SK-N-SH (cell line): Measurements from ENCODE around the gene SPATA25. TPM values are rescaled to one million over a fixed set of nuclear protein-coding genes. Genes with fewer than 3 reads are reported as not detected.

Source experiments
- CTCF ChIA-PET: fragments of 300-600, 350-600 bp; formaldehyde crosslinking; extraction: SDS; loops from one replicate; lab custom pipeline; 2021; lab: Yijun Ruan, JAX
- POLR2A ChIA-PET: fragments of 350-600 bp; sonication (Branson Sonifier 250); formaldehyde crosslinking; extraction: SDS; loops from one replicate; lab custom pipeline; 2020; ENCODE audit warnings: antibody characterized with exemption, inconsistent platforms; lab: Yijun Ruan, JAX
- DNase-seq: peaks from one replicate; pipeline ENCODE4 v3.0.0; 2012
- H2AFZ ChIP-seq: fragments of 200-600 bp; sonication (generic); 2 replicates; pipeline ENCODE4 v1.8.1; 2016; ENCODE audit warnings: antibody characterized with exemption, mild to moderate bottlenecking, low read depth
- H3F3A ChIP-seq: fragments of 200-600 bp; sonication (generic); replicated peaks from 2 replicates; pipeline ENCODE3; 2016; ENCODE audit warnings: antibody characterized with exemption, mild to moderate bottlenecking; ENCODE audit not compliant: insufficient read depth
- H3K27ac ChIP-seq, 2 experiments: fragments of 200-500 bp in 1 of 2; fragments of 200-600 bp in 1 of 2; sonication (Bioruptor generic) in 1 of 2; sonication (generic), shearing (Covaris generic) in 1 of 2; 2 replicates each; pipeline versions ENCODE4 v1.5.1 to v1.6.1; 2014 to 2016; ENCODE audit warnings: low read depth in 2 of 2, inconsistent platforms in 1 of 2, low read length in 1 of 2, mild to moderate bottlenecking in 1 of 2, mixed read lengths in 1 of 2
- H3K27me3 ChIP-seq: fragments of 200-600 bp; sonication (generic), shearing (Covaris generic); 2 replicates; pipeline ENCODE4 v1.6.1; 2016; ENCODE audit warnings: mixed run types; ENCODE audit not compliant: insufficient read depth
- H3K36me3 ChIP-seq, 2 experiments: fragments of 200-500 bp in 1 of 2; fragments of 200-600 bp in 1 of 2; sonication (Bioruptor generic) in 1 of 2; sonication (generic) in 1 of 2; replicated peaks in 1 of 2; 2 replicates each; pipeline versions ENCODE3 to v1.5.1; 2014 to 2016; ENCODE audit warnings: low read length in 1 of 2, mild to moderate bottlenecking in 1 of 2; ENCODE audit not compliant: insufficient read depth in 2 of 2, control insufficient read depth in 1 of 2
- H3K4me1 ChIP-seq, 2 experiments: fragments of 200-500 bp in 1 of 2; fragments of 200-600 bp in 1 of 2; sonication (Bioruptor generic) in 1 of 2; sonication (generic), shearing (Covaris generic) in 1 of 2; 2 replicates each; pipeline versions ENCODE4 v1.5.1 to v1.6.1; 2014 to 2016; ENCODE audit warnings: low read depth in 1 of 2, low read length in 1 of 2, mixed run types in 1 of 2; ENCODE audit not compliant: insufficient read depth in 2 of 2, control insufficient read depth in 1 of 2
- H3K4me2 ChIP-seq: fragments of 200-600 bp; sonication (generic), shearing (Covaris generic); 2 replicates; pipeline ENCODE4 v1.6.1; 2017; ENCODE audit warnings: mixed run types
- H3K4me3 ChIP-seq, 2 experiments: fragments of 200-500 bp in 1 of 2; fragments of 200-600 bp in 1 of 2; sonication (Bioruptor generic) in 1 of 2; sonication (generic), shearing (Covaris generic) in 1 of 2; 2 replicates each; pipeline versions ENCODE4 v1.5.1 to v1.8.1; 2014 to 2016; ENCODE audit warnings: low read depth in 2 of 2, inconsistent platforms in 1 of 2, low read length in 1 of 2, mild to moderate bottlenecking in 1 of 2, mixed read lengths in 1 of 2, moderate library complexity in 1 of 2
- H3K79me2 ChIP-seq: fragments of 200-600 bp; sonication (generic); 2 replicates; pipeline ENCODE4 v1.8.1; 2017; ENCODE audit warnings: mild to moderate bottlenecking; ENCODE audit not compliant: insufficient read depth
- H3K9ac ChIP-seq: fragments of 200-600 bp; sonication (generic); 2 replicates; pipeline ENCODE4 v1.6.1; 2017; ENCODE audit warnings: mixed run types
- H3K9me2 ChIP-seq: fragments of 200-600 bp; sonication (generic); 2 replicates; pipeline ENCODE4 v1.6.1; 2017; ENCODE audit warnings: mixed run types
- H3K9me3 ChIP-seq: fragments of 200-600 bp; sonication (generic); 2 replicates; pipeline ENCODE4 v1.6.1; 2017; ENCODE audit warnings: mixed run types, mild to moderate bottlenecking, moderate library complexity
- H4K20me1 ChIP-seq: fragments of 200-600 bp; sonication (generic); 2 replicates; pipeline ENCODE4 v1.6.1; 2017; ENCODE audit warnings: mild to moderate bottlenecking, mixed run types; ENCODE audit not compliant: insufficient read depth
- CHD2 ChIP-seq: fragments of 150-350 bp; IDR thresholded peaks from 2 replicates; pipeline ENCODE4 v1.6.1; 2018; ENCODE audit warnings: low read length; ENCODE audit not compliant: partially characterized antibody
- ELF1 ChIP-seq: IDR thresholded peaks from 2 replicates; pipeline ENCODE4 v1.4.0; 2012
- GABPA ChIP-seq: IDR thresholded peaks from 2 replicates; pipeline ENCODE4 v1.4.0; 2012; ENCODE audit warnings: low read depth, mild to moderate bottlenecking
- MAX ChIP-seq: IDR thresholded peaks from 2 replicates; pipeline ENCODE4 v1.4.0; 2012; ENCODE audit warnings: low read depth
- MEF2A ChIP-seq: IDR thresholded peaks from 2 replicates; pipeline ENCODE4 v1.4.0; 2012; ENCODE audit warnings: low read depth, borderline replicate concordance
- MXI1 ChIP-seq: IDR thresholded peaks from 2 replicates; pipeline ENCODE4 v1.6.1; 2012; ENCODE audit warnings: mild to moderate bottlenecking, low read depth, low read length, improper control_type of control experiment
- NFIC ChIP-seq: IDR thresholded peaks from 2 replicates; pipeline ENCODE4 v1.4.0; 2012; ENCODE audit warnings: borderline replicate concordance
- POLR2AphosphoS5 ChIP-seq: IDR thresholded peaks from 2 replicates; pipeline ENCODE4 v1.6.1; 2012; ENCODE audit warnings: low read depth, low read length
- RCOR1 ChIP-seq: fragments of 150-350 bp; IDR thresholded peaks from 2 replicates; pipeline ENCODE4 v1.6.1; 2017; ENCODE audit warnings: antibody characterized with exemption, low read length
- REST ChIP-seq: IDR thresholded peaks from 2 replicates; pipeline ENCODE4 v1.6.1; 2012; ENCODE audit warnings: mild to moderate bottlenecking, low read depth, low read length, moderate library complexity
- SIN3A ChIP-seq: IDR thresholded peaks from 2 replicates; pipeline ENCODE4 v1.6.1; 2012; ENCODE audit warnings: low read depth, mild to moderate bottlenecking, low read length, moderate library complexity, borderline replicate concordance
- SMC3 ChIP-seq: IDR thresholded peaks from 2 replicates; pipeline ENCODE4 v1.6.1; 2012; ENCODE audit warnings: low read depth, low read length, improper control_type of control experiment
- TAF1 ChIP-seq: IDR thresholded peaks from 2 replicates; pipeline ENCODE4 v1.6.1; 2012; ENCODE audit warnings: low read depth, mild to moderate bottlenecking, low read length, moderate library complexity, borderline replicate concordance
- TCF12 ChIP-seq: IDR thresholded peaks from 2 replicates; pipeline ENCODE4 v1.4.0; 2012
- TEAD4 ChIP-seq: IDR thresholded peaks from 2 replicates; pipeline ENCODE4 v1.4.0; 2012; ENCODE audit warnings: mild to moderate bottlenecking, borderline replicate concordance; ENCODE audit not compliant: insufficient read depth
- YY1 ChIP-seq: IDR thresholded peaks from 2 replicates; pipeline ENCODE4 v1.4.0; 2012; ENCODE audit warnings: low read depth, mild to moderate bottlenecking
- WGBS: methylation state at CpG from one replicate; pipeline ENCODE4 v1.1.6; 2017; ENCODE audit warnings: low lambda C conversion rate; 5-methylcytosine and 5-hydroxymethylcytosine counted together
- polyA plus RNA-seq, 3 experiments: library from polyadenylated mRNA; depleted of rRNA; stranded (reverse); fragments of >200 nt; gene quantifications; 2 replicates each; pipeline ENCODE4 v1.2.3, GENCODE V29; 2012
- TF ChIP-seq, protein P1 (sequence below): IDR thresholded peaks from 2 replicates; pipeline ENCODE4 v1.4.0; 2012; ENCODE audit warnings: low read depth, borderline replicate concordance

Gene SPATA25
- polyA plus RNA-seq, 1 of the 3 experiments (the other 2 are of a cell fraction) = 1.3 TPM

GRCh38 chr20:45848421-45848820 lies 39.0 kb downstream of the SPATA25 start (continued):
- TF ChIP-seq REST (no peak), SIN3A (no peak), MEF2A (no peak), SMC3 (no peak), NFIC (no peak)

DNA sequence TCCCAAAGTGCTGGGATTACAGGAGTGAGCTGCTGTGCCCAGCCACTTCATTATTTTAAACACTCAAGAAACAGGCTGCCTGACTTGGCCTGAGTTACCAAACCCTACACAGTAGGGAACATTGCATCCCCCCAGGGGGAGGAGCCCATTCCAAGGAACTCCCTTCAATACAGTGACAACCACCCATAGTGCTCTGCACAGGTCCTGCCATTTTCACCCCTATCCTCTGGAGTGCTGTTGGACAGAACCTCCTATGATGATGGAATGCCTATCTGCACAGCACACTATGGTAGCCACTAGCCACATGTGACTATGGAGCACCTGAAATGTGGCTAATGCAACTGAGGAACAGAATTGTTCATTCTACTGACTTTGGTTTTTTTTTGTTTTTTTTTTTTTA lies 42.0 kb downstream of the SPATA25 start:
- Histone ChIP-seq H3K9me3 (no peaks in the 10 kb centered on the region), H3K9ac (no peak overlapping the region), H3K4me3 (no peak overlapping the region), H3K4me2 (no peak overlapping the region), H3K79me2 (peaks cover 4% of the 10 kb centered on the region; the same call in 1 of the 2 replicates), H3K27ac (no peak overlapping the region), H2AFZ (no peak overlapping the region), H3K4me1 (no peaks in the 10 kb centered on the region), H3K9me2 (no peaks in the 10 kb centered on the region), H3F3A (peaks cover 3% of the 10 kb centered on the region), H4K20me1 (no peaks in the 10 kb centered on the region), H3K27me3 (no peaks in the 10 kb centered on the region), H3K36me3 (peaks cover 30 to 43% of the 10 kb centered on the region in 2 experiments)
- TF ChIP-seq TCF12 = no peak
- POLR2A ChIA-PET = no interaction called here
- DNase-seq = no peak
- CTCF ChIA-PET = interaction anchor here (1.2 kb wide), 1 partner anchor 125 kb away, joined by 4 read pairs; no protein-coding TSS in a partner anchor

- Histone ChIP-seq H3K9ac (no peak overlapping the region), H3K9me2 (no peaks in the 10 kb centered on the region), H3K4me3 (no peak overlapping the region), H3K4me2 (no peak overlapping the region), H3K27ac (no peak overlapping the region), H3F3A (no peaks in the 10 kb centered on the region), H4K20me1 (no peaks in the 10 kb centered on the region), H3K36me3 (peaks cover 31 to 50% of the 10 kb centered on the region in 2 experiments), H3K79me2 (peaks cover 6% of the 10 kb centered on the region), H3K27me3 (no peaks in the 10 kb centered on the region), H3K4me1 (no peaks in the 10 kb centered on the region), H2AFZ (no peak overlapping the region), H3K9me3 (no peaks in the 10 kb centered on the region)
- ChIA-PET POLR2A (no interaction called here), CTCF (interaction anchor here (1.9 kb wide), 1 partner anchor 13 kb away, joined by 6 read pairs; no protein-coding TSS in a partner anchor)
- DNase-seq = no peak
- WGBS = 98% methylated on average over 13 of the region's 14 CpGs
- TF ChIP-seq MAX (no peak), CHD2 (no peak), TEAD4 (no peak), MXI1 (no peak), GABPA (no peak), RCOR1 (no peak), REST (no peak), TCF12 (no peak), POLR2AphosphoS5 (no peak), TAF1 (no peak), ELF1 (no peak), YY1 (no peak)
- TF ChIP-seq, protein P1, sequence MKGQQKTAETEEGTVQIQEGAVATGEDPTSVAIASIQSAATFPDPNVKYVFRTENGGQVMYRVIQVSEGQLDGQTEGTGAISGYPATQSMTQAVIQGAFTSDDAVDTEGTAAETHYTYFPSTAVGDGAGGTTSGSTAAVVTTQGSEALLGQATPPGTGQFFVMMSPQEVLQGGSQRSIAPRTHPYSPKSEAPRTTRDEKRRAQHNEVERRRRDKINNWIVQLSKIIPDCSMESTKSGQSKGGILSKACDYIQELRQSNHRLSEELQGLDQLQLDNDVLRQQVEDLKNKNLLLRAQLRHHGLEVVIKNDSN = no peak
Observed at GRCh38 chr20:45843506-45843905, 43.9 kb downstream of the SPATA25 start.
